GM19468 (cell line): Measurements from ENCODE around the gene TFAP2E.

Experiments used
- ATAC-seq: cut with Tn5 transposase; IDR thresholded peaks from one replicate; pipeline ENCODE4 v1.9.1; 2021; ENCODE audit warnings: mild to moderate bottlenecking, moderate library complexity, moderate number of reproducible peaks; ENCODE audit not compliant: unreplicated experiment; ENCODE audit errors: extremely low read depth

Gene TFAP2E

DNA sequence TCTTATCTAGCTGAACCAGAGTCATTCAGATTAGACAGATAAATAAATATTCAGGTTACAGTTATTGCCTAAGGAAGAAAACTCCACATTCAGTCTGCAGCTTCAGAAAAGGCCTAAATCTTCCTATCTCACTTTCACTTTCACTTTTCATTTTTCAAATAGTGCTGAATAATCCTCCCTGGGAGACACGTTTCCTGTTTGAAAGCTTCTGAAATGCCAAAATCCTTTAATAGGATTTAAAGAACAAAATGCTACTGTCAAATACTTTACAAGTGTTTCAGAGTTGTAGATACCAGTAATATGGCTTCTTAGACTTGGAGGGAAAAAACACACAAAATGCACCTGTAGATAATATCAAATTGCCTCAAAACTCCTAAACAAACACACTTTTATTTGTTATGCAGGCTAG, 64.3 kb downstream of the TFAP2E start:
- no peak for ATAC-seq

DNA sequence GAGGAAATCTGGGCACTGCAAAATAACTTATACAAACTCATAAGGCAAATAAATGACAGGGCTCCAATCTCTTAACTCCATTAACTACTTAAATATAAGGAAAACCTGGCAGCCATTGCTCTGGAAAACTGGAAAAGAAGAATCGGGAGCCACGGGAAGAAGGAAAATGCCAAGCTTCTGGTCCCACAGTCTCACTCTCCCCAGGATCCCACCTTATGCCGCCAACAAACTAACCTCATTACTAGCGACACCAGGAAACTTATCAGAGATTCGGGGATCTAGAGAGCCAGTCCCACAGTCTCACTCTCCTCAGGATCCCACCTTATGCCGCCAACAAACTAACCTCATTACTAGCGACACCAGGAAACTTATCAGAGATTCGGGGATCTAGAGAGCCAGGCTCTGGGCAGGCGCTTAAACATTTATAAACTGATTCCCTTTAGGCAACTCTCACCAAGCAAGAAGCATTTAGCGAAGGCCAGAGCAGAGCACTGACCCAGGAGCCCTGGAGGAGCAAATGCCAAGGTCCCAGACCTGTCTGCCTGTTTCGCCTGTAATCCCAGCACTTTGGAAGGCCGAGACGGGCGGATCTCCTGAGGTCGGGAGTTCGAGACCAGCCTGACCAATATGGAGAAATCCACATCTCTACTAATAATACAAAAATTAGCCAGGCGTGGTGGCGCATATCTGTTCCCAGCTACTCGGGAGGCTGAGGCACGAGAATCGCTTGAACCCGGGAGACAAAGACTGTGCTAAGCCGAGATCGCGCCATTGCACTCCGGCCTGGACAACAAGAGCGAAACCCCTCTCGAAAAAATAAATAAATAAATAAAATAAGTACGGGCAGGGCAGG, 67.5 kb downstream of the TFAP2E start:
- no peak for ATAC-seq

DNA sequence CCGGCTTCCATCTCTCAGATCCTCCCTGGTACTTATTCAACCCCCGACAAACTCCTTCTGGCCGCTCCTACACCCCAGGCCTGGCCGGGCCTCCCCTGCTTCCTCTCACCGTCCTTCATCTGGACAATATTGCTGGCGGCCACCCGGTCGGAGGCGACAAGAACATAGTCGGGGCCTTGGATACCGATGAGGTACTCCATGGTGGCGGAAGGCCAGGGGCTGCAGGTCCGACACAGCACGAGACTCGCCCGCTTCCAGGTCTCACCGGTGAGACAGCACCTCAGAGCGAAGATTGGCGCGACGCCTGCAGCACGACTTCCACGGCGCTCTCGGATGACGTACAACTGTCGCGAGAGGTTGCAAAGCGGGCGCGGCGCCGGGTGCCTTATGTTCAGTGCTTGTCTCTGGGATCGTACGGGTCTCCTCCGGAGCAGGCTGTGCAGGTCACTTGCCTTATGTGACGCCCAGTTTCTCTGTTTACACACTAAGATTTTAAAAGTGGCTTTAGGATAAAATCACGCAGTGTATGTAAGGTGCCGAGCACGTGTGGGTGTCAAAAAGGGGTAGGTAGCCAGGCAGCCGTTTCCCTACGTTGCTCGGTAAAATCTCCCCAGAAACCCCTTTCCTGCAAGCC, 68.2 kb downstream of the TFAP2E start, which contains the start of gene PSMB2:
PSMB2 (minus strand) TSS at position 294 of the 634 bp plus-strand sequence; CDS start at position 200, 94 bp downstream.
- ATAC-seq: peak; percentile 47

DNA sequence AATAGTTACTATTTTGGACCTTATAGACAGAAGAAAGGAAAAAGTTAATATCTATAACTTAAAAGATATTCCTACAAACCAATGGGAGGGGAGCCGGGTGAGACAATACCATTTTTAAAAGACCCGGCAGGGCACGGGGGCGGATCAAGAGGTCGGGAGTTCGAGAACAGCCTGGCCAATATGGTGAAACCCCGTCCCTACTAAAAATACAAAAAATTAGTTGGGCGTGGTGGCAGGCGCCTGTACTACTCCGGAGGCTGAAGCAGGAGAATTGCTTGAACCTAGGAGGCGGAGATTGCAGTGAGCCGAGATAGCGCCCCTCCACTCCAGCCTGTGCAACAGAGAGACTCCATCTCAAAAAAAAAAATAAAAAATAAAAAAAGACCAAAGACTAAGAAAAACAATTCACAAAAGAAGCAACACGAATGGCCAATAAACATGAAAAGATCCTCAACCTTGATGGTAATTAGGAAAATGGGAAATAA, 69.4 kb downstream of the TFAP2E start:
- ATAC-seq: no peak

DNA sequence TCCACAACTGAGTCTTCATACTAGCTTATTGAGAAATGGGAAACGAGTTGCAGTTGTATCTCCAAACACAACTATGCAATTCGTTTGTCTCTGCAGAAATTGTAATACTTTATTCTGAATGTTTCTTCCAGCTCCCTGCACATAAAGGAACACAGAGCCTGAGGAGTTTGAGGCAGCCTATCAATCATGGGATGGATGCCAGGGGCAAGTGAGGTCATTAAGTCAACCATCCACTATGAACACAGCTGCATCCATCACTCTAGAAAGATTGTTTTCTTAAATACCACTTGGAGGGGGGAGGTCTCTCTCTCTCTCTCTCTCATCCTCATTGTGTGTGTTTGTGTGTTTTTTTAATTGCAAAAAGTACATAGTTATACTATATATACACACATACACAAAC, 71.1 kb downstream of the TFAP2E start:
- ATAC-seq: no peak
